ENCODE data around the gene BRD4.
"Not testable (repeated sequence)": the region's sequence is repeated elsewhere in the genome, so short reads cannot be mapped to it uniquely, and the experiment has no call there.

BRD4 gene

DNA sequence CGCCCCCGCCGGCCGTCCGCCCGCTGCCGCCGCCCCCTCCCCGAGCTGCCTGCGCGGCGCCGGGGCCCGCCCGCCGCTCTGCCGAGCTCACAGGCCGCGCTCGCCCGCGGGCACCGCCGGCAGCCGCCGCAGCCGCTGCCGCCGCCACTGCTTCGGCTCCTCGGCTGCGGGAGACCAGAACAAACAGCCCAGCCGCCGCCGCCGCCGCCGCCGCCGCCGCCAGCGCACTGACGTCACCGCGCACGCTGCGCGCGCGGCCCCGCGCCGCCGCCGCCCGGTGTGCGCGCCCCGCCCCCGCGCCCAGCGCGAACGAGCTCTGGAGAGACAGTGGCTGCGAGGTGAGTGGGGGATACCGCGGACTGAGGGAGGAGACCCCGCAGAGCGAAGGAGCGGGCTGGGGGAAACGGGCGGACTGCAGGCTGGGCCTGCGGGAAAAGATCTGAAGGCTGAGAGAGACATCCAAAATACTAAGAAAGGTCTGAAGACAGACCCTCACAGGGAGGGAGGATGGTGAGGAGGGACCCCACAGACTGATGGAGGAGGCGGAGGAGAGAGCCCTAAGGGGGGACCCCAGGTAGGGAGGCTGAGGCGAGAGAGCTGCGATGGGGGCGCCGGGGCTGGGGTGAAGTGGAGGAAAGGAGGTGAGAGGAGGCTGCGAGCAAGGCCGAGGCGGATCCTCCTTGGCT is at the start of gene BRD4:
TSS of gene BRD4 (minus strand) at position 229 of the 686 bp plus-strand sequence. CDS start 59,440 bp downstream, outside the sequence.
- peak; percentile 72 for DNase-seq (ENCODE audit: low spot score)

- DNase-seq (ENCODE audit: low spot score): no peak
Measured at GRCh38 chr19:15381864-15382263, 49.5 kb upstream of the BRD4 start.

- DNase-seq (ENCODE audit: low spot score): no peak
Measured at GRCh38 chr19:15381429-15381828, 49.1 kb upstream of the BRD4 start.

DNA sequence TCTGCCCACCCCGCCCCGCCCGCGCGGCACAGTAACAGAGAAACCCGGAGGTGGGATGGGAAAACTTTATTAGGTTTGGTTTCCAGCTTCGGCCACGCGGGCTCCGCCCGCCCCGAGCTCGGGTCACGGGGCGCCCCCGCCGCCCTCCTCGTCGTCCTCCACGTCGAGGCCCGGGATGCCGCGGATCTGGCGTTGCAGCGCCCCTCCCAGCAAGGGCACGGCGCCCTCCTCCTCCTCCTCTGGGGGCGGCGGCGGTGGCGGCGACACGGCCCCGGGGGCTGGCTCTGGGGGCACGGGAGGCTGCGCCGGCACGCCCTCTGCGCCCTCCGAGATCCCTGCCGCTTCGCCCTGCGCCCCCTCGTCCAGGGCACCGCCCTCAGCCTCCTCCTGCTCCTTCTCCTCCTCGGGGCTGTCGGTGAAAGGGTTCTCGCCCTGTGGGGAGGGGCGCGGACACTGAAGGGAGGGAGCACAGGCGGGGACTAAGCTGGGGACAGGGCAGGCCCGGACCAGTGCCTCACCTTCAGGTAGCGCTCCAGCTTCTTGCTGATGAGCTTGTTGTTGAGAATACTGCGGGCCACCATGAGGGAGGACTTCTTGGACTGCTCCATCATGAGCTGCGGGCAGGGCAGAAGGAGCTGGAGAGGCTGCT is 47.8 kb upstream of the BRD4 start:
- peak; percentile 60 for DNase-seq (ENCODE audit: low spot score)

DNA sequence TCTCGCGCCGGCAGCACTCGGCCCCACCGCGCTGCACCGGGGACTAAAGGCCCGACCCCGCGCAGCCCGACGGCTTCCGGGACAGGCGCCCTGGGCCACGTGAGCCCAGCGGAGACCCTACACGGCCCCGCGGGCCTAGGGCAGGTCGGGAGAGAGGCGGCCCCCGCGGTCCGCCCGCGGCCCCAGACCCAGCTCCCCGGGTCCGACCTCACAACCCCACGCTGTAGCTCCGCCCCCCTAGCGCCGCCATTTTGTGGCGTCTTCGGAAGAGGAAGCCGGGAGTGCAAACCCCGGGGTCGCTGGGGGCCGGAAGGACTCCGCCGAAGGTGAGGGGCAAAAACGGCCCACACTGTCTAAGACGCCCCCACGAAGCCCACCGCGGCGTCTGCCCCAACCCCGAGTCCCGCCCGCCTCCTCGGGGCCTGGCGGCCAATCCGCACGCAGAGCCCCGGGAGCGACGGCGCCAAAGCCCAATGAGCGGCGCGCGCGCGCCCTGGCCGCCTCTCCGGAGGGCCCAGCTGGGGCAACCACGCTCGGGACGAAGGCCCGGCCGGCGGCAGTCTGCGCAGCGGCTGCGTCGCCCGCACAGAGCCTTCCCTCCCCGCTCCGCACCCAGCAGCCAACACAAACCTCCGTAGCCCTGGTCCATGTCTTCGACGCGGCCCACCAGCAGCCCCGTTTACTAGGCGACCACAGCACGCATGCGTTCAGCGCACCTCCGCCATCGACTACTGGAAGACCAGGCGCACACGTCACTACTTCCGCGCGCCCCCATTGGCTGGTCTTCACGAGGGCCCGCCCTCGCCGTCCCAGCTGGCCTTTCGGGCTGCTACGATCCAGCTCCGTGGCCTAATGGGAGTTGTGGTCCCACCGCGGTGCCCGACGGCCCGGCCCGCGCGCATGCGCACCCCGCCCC is 47.0 kb upstream of the BRD4 start, which contains the start of gene AKAP8:
TSS of gene AKAP8 (minus strand) at position 705 of the 916 bp plus-strand sequence. CDS start at position 649, 56 bp downstream.
- DNase-seq (ENCODE audit: low spot score): peak; percentile 98

GRCh38 chr19:15378534-15379082 is 46.3 kb upstream of the BRD4 start:
- peak; percentile 78 for DNase-seq (ENCODE audit: low spot score)

DNA sequence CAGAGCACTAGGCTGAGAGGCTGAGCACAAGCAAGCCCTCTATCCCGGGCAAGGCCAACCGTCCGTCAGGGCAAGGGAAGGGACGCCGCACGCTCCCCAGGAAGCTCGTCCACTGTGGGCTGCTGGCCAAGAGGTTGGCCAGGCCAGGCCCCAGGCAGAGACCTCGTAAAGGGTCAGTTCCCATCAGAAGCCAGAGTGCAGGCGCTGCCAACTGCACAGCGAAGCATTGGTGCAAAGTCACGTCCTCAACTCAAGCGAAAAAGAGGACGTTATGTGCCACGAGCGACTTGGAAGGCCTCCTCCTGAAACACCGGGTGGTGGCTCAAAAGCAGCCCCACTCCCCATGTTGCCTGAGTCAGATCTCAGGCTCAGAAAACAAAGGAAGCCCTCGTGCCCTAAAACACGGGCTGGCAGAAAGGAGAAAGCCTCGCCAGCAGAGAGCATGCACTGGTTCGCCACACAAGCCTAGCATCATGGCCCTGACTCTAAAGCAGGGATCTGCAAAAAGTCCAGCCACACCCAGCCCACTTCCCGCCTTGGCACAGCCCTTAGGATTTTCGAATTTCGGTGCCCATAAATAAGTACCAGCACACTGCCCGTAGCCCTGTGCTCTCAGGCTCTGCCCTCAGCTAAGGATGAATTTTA is 42.6 kb upstream of the BRD4 start:
- no peak for DNase-seq (ENCODE audit: low spot score)

DNA sequence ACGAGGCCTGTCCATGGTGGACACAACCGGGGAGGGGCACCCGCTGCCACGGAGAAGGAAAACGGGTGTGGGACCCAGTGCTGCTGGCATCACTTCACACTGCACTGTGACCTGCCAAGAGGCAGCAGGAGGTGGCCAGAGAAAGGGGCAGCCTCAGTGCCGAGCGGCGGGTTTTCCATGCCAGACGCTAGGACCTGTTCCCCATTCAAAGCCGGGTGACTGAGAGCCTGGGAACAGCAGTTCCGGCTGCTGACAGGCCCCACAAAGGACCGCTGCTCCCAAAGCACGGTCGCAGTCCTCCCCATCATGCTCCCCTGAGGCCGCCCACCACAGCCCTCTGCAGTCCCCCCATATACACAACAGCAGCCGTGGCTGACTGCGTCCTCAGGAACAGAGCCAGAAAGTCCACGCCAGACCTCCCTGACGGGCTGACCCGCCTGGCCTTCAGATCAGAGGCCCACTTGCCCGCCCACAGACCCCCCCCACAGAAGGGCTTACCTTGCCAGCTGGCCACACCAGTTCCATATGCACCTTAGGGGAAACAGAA is 41.8 kb upstream of the BRD4 start:
- no peak for DNase-seq (ENCODE audit: low spot score)

- no peak for DNase-seq (ENCODE audit: low spot score)
Measured at GRCh38 chr19:15373644-15374043, 41.3 kb upstream of the BRD4 start.

DNA sequence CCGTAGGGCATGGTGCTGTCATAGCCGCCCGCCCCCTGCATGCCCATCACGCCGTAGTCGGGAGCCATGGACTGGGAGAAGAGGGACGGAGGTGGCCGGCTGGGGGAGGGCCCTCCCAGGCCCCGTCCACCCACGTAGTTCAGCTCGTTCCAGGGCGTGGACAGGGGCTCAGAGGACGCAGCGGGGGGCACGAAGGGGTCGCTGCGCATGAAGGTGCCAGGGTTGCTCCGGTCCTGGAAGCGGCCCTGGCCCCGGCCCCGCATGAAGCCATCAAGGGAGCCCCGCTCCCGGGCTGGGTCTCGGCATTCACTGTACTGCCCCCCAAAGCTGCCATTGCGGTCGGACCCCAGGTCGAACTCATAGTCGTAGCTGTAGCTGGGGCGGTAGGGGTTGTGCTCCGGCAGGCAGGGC is 40.6 kb upstream of the BRD4 start:
- no peak for DNase-seq (ENCODE audit: low spot score)

DNA sequence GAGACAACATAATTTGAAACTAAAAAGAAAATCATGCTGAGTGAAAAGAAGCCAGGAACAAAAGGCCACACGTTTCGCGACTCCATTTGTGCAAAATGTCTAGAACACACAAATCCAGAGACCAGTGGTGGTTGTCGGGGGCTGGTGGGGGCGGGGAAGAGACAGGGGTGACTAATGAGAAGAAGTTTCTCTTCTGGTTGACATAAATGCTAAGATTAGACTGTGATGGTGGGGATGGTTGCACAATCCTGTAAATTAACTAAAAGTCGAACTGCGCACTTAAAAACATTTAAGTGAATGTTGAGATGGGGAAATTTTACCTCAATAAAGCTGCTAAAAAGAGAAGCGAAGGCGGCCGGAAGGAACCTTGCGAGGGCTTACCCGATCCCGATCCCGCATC is 40.1 kb upstream of the BRD4 start:
- DNase-seq (ENCODE audit: low spot score): no peak

DNA sequence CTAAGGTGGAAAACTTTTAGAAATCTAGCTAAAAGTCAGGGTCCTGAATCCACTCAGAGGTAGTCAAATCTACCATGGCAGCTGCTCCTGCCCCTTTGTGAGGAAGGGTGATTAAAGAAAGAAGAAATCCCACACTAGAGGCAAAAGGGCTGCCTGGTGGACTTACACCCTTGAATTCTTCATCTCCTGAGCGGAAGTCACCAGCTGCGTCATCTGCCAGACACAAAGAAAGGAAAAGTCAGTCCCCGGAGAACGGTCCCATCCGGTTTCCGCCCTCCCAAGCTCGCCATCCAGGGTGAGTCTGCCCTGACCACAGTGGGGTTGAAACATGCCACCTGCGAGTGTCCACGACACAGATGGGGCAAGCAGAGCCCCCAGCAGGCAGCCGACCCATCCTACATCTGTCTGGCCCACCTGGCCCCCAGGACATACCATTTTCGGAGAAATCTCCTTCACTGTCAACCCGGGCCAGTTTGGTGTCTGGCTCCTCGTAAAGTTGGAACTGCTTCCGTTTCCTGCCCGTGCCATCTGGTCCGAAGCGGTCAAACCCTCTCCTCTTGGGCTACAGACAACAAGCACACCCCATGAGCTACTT is 39.5 kb upstream of the BRD4 start:
- no peak for DNase-seq (ENCODE audit: low spot score)

GRCh38 chr19:15371119-15371518 is 38.8 kb upstream of the BRD4 start:
- DNase-seq (ENCODE audit: low spot score): no peak

DNA sequence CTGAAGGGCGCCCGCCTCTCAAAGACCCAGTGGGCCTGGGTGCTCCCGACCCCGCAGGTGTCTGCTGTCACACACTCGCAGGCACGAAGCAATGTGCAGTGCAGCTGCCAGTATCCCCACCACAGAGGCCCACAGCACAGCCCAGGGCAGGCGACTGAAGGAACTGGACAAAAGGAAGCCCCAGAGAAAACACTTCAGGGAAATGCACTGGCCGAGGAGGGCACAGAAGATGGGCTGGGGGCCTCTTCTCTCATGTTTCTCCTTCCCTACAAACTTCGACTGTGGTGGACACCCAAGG is 37.2 kb upstream of the BRD4 start:
- DNase-seq (ENCODE audit: low spot score): no peak

GRCh38 chr19:15368798-15369593 is 36.7 kb upstream of the BRD4 start:
- no peak for DNase-seq (ENCODE audit: low spot score)

DNA sequence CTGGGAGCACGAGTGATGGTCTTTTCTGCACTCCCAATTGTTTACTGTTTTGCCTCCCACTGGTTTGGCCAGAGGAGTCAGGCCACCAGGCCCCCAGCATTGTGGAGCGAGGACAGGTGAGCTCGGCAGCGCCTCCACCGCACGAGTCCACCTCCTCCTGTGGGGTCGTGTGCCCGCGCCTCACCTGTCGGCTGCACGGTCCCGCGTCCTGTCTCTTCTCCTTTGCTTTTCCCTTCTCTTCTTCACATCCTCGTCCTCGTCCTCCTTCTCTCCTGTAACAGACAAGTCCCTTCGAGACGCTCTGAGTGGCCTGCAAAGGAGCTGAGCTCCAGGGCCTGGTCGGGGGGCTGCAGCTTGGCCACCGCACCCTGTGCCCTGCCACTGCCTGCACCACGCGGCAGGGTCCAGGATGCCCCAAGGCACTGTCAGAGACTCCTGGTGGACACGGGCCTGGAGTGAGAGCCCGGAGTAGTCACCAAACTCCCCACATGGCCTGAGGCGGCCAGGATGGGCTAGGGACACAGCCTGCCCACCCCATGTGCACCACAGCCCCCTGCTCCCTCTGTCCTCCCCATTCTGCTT is 35.8 kb upstream of the BRD4 start:
- DNase-seq (ENCODE audit: low spot score): no peak

DNA sequence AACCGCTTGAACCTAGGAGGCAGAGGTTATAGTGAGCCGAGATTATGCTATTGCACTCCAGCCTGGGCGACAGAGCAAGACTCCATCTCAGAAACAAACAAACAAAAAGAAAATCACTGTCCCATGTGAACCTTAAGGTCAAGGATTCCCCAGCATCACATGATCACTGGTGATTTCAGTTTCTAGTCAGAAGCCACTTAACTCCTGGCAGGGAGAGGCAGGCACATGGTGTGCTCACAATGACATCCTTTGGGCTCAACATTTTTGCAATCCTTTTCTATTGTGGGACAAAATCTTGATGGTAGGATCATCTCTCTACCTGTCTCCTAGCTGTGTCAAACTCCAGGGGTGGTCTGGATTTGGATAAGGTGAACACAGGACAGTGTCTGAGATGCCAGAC is 35.1 kb upstream of the BRD4 start:
- DNase-seq (ENCODE audit: low spot score): no peak

- no peak for DNase-seq (ENCODE audit: low spot score)
Measured at GRCh38 chr19:15365264-15365663, 32.9 kb upstream of the BRD4 start.

DNA sequence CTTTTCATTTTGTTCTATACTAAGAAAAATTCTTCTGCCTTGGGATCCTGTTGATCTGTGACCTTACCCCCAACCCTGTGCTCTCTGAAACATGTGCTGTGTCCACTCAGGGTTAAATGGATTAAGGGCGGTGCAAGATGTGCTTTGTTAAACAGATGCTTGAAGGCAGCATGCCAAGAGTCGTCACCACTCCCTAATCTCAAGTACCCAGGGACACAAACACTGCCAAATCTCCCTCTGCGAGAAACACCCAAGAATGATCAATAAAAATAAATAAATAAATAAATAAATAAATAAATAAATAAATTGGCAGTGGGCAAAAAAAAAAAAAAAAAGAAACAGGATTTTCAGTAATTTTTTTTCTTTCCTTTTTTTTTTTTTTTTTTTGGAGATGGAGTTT is 31.5 kb upstream of the BRD4 start:
- not testable (repeated sequence) for DNase-seq (ENCODE audit: low spot score)

DNA sequence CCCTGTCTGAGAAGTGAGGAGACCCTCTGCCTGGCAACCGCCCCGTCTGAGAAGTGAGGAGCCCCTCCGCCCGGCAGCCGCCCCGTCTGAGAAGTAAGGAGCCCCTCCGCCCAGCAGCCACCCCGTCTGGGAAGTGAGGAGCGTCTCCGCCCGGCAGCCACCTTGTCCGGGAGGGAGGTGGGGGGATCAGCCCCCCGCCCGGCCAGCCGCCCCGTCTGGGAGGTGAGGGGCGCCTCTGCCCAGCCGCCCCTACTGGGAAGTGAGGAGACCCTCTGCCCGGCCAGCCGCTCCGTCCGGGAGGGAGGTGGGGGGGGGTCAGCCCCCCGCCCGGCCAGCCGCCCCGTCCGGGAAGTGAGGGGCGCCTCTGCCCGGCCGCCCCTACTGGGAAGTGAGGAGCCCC is 30.7 kb upstream of the BRD4 start:
- DNase-seq (ENCODE audit: low spot score): not testable (repeated sequence)
